HG02678 (cell line): Measurements from ENCODE around the gene HECTD1.
"Not testable (repeated sequence)": the region's sequence is repeated elsewhere in the genome, so short reads cannot be mapped to it uniquely, and the experiment has no call there.

Experiments
- ATAC-seq: cut with Tn5 transposase; IDR thresholded peaks from one replicate; pipeline ENCODE4 v1.9.1; 2021; ENCODE audit warnings: mild to moderate bottlenecking, moderate library complexity; ENCODE audit not compliant: unreplicated experiment

Gene HECTD1

DNA sequence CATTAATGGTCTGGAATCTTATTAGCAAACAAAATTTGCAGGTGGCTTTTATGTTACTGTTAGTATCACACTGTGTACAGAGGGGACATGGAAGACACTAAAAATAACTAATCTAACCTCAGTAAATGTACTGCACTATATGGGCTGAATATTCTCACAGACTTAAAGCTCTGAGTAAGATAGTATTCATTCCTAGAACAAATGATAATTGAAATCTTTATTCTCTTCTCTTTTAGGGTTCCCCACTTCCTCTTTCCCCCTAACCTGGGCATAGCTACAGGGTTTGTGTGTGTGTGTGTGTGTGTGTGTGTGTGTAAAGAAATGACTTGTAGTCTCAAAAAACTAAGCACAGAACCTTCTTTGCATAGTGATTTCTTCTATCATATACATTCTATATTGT is 21.4 kb upstream of the HECTD1 start:
- ATAC-seq, result peak; percentile 77

DNA sequence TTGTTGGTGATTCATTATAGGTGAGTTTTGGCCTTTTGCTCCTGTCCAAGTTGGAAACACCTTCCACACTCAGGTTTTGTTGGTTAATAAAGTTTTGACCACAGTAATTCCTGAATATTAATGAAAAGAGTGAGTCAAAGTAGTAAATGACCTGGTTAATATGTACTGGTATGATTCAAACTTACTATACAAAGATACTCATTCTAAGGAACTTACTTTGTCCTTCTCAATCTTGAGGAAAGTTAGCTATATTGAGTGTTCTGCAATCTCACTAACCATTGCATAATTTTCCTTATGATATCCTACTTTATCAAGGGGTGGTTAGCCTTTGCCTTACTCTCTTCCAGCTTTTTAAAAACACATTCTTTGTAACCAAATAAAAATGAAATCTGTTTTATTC is 20.9 kb upstream of the HECTD1 start:
- no peak for ATAC-seq

DNA sequence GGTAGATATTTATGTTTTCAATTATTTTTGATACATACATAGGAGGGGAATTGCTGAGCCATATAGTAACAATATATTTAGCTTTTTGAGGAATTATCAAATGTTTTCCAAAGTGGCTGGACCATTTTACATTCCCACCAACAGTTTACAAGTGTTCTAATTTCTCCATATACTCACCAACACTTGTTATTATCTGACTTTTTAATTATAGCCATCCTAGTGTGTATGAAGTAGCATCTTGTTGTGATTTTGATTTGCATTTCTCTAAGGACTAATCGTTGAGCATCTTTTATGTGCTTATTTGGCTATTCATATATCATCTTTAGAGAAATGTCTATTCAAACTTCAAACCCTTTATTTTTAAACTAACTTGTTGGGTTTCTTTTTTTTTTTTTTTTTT is 17.2 kb upstream of the HECTD1 start:
- no peak for ATAC-seq

DNA sequence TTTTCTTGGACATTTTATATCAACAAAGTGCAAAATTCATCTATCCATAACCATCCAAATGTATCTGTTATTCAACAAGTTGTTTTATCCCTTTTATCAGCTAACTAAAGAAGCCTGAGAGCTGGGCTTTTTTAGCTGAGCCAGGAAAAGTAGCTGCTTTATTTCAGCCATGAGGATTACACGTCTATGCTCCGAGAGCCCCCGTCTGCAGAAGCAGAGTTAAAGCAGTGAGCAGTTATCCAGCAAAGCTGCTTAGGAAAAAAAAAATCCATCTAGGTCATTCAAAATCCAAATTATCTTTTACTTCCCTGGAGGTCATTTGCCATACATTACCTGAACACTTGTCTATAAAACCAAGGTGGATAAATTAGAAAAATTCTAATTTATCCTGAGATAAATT is 15.7 kb upstream of the HECTD1 start:
- no peak for ATAC-seq

DNA sequence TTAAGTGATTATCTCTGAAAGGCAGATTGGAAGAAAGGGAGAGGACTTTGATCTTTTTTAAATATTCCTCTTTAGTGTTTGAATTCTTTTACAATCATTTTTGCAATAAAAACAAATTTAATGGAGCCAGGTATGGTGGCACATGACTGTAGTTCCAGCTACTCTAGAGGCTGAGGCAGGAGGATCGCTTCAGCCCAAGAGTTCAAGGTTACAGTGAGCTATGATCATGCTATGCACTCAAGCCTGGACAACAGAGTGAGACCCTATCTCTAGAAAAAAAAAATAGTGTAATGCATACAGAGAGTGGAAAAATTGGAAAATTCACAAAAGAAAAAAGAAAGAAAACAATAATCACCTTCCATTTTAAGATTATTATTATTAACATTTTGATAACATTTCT is 15.2 kb upstream of the HECTD1 start:
- ATAC-seq, result no peak

DNA sequence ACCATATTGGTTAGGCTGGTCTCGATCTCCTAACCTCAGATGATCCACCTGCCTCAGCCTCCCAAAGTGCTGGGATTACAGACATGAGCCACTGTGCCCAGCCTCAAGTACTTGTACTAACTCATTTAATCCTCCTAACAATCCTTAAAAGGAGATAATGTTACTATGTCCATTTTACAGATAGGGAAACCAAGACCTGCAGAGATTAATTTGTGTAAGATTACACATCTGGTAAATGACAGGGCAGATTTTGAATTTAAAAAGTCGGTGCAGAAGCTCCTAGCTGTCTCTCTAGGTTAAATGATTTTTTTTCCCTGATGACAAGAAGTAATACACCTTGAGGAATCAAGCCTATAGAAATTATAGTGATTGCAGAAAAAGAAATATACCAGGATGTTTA is 13.7 kb upstream of the HECTD1 start:
- ATAC-seq, result no peak

DNA sequence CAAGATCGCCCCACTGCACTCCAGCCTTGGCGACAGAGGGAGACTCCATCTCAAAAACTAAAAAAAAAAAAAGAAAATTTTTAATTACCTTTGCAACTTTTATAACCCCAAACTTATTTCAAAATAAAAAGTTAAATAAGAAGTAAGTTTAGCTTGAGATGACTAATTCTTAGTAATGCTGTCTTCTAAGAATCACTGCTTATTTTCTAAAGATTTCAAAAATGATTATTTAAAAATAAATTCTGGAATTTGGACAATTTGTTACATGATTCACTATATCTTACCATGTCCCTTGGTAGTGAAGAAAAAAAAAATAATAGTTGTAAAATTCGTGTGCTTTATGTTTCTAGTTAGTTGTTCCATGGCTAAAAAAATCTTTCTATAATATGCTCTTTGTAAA is 11.6 kb upstream of the HECTD1 start:
- ATAC-seq, result no peak

DNA sequence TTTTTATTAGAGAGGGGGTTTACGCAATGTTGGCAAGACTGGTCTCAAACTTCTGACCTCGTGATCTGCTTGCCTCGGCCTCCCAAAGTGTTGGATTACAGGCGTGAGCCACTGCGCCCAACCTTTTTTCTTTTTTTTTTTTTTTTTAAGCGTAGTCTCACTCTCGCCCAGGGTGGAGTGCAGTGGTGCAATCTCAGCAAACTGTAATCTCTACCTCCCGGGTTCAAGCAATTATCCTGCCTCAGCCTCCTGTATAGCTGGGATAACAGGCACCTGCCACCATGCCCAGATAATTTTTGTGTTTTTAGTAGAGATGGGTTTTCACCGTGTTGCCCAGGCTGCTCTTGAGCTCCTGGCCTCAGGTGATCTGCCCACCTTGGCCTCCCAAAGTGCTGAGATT is 8.8 kb upstream of the HECTD1 start:
- ATAC-seq, result no peak

DNA sequence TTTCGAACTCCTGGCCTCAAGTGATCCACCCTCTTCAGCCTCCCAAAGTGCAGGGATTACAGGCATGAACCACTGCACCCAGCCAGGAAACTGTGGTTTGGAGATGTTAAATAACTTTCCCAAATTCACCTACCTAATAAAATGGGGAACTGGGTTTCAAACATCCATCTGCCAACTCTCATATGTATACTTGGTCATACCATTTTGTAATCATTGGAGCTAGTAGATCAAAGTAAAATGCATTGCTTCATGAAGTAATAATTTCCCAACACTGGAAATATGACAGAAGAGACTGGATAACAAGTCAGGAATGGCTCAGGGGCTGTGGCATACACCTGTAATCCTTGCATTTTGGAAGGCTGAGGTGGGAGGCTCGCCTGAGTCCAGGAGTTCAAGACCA is 5.3 kb upstream of the HECTD1 start:
- no peak for ATAC-seq

DNA sequence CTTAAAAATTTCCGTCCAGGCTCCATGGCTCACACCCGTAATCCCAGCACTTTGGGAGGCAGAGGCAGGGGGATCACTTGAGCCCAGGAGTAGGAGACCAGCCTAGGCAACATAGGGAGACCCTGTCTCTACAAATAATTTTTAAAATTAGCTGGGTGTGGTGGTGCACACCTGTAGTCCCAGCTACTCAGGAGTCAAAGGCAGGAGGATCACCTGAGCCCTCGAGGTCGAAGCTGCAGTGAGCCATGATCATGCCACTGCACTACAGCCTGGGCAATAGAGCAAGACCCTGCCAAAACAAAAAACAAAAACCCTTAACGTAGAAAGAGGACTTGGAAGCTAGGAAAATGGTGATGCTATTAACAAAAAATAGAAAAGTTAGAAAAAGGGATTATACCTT is 2.0 kb upstream of the HECTD1 start:
- ATAC-seq, result no peak

DNA sequence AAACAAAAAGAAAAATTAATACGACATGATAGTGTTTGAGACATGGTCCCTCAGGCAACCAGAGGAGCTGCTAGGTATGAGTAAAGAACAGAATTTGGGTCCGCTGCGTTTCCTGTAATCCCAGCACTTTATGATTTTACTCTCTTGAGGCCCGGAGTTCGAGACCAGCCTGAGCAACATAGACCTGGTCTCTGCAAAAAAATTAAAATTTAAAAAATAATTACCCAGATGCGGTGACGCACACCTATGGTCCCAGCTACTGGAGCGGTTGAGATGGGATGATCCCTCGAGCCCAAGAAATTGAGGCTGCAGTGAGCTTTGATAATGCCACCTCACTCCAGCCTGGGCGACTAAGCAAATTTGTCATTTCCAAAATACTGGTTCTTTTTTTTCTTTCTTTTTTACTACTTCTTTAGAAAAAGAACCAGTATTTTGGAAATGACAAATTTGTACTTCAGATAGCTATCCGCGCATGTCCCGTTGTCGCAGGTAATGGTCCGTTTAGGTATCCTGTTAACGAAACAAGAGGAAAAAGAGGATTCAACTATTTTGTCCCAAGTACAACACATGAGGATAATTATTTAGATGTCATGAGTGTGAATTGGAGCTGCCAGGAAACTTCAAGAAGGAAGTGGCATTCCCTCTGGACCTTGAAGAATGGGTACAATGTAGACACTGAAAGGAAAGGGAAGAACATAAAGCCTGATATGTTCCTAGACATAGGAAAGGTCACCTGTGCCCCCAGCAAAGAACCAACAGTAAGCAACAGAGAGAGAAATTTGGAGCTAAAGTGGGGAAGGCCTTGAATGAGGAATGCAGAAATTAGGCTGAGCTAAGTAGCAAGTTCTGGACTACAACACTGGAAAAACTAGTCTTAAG is 1.2 kb upstream of the HECTD1 start:
- no peak for ATAC-seq

DNA sequence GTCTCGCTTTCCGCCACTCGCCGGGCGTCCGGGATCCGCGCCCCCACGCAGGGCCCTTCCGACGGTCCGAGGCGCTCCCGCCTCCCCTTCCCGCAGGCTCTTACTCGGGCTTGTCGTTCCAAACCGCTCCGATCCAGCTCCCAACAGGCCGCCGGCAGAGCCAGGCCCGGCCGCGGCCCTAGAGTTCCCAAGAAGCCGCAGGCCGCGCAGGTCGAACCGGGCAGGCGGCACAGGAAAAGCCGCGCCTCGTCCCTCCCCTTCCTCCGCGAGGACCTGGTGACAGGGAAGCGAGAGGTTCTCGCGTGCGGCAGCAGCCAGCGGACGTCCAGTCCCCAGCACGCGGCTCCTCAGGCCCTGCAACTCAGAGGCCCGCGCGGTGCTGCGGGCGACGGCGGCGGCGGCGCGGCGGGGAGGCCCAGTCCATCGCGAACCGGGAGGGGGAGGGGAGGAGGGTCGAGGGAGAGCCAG is 272 bp downstream of the HECTD1 start:
- ATAC-seq, result peak; percentile 36

DNA sequence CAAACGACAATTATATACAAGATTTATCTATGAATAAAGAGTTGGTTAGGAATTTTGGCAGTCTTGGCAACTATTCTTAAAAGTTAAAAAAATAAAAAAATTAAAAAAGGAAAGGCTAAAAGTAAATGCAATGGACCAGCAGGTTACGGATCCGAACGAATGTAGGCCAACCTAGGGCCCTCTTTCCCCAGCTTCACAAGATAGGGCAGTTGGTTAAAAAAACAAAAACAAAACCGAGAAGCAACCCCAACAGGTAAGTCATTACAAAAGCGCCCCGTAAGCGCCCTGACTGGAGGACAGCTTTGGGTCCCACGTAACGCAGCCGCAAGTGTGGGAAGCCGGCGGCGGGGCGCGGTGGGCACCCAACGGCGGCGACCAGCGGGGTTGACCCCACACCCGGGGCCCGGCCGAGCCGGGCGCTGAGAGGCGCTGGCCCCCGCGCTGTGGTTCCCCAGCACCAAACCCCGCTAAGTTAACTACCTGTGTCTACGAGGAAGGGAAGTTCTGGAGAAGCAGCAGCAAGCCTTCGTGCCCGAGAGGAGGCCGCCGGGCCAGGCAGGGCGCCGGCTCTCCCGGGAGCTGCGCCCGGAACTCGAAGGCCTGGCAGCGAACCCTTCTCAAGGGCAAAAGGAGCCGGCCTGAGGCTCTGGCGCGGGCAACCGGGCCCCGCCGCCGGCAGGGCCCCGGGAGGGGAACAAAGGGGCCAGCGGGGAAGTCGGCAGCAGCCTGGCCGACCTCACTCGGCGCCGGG is 882 bp downstream of the HECTD1 start:
- peak; percentile 15 for ATAC-seq

DNA sequence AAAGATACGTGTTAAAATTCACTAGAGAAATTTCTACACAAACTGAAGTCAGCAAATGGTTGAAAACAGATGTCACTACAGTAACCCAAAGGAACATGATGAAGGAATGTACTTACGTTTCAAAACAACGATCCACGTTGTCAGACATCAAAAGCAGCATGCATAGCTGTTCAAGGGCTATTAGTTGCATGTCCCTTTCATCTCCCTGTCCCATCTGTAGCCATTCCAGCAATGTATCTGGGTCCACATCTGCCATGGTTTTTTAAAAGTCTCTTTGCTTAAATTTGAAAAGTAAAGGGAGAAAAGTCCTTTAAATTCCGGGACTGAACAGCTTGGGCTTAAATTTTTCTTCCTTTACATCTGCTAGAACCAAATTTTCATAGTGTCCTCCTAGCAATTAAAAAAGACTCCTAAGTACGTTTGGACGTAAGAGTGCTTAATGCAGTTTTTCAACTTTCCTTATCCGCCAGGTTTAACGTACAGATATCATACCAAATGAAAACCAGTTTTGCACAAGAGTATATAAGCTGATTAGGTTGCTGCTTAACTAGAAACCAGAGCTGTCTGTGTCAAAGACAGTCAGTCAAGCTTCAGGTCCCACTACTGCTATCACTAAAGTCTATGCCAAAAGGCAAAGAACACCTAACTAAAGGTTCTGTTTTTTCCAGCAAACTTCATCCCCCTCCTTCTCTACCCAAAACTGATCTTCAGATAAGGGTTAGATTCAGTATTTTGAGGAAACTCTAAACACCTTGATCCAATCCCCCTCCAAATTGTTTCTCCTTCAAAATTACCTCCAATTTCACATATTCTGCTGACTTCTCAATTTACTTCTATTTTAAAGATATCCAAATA is 1.7 kb downstream of the HECTD1 start:
- ATAC-seq, result no peak

DNA sequence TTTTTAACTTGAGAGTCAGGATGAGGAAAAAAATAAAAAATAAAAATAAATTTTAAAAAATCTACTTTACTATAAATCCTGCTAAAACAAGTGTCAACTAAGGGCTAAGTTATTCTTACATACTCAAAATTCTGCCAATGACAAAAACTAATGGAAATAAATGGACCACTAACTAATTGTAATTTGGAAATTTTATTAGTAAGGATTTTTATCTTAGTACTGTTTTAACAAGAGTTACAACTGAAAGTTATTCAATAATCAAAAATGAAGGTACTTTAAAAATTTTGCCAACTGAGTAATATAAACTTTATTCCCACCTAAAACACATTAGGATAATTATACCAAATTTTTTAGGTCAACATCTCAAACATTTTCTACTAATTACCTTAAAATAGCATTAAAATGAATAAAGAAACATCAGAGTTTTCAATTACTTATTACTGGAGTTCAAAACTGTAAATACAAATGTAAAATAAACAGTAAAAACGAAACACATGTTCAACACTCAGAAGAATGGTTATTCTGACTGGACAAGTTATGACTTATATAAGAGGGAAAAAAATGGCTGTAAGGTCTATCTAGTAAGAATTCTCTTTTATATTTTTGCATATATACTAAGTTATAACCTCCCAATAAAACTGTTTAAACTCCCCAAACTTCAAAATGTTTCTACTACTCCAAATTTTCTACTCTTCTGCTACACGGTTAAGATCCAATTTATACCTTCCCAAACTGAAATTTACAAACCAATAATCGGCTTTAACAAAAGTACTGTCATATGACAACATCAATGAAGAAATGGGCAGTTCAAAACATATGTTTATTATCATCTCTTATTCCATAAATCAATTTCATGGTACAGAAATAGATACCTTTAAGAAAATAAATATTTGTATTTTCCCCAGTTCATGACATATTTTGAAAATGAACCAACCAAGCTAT is 2.7 kb downstream of the HECTD1 start:
- ATAC-seq, result no peak

DNA sequence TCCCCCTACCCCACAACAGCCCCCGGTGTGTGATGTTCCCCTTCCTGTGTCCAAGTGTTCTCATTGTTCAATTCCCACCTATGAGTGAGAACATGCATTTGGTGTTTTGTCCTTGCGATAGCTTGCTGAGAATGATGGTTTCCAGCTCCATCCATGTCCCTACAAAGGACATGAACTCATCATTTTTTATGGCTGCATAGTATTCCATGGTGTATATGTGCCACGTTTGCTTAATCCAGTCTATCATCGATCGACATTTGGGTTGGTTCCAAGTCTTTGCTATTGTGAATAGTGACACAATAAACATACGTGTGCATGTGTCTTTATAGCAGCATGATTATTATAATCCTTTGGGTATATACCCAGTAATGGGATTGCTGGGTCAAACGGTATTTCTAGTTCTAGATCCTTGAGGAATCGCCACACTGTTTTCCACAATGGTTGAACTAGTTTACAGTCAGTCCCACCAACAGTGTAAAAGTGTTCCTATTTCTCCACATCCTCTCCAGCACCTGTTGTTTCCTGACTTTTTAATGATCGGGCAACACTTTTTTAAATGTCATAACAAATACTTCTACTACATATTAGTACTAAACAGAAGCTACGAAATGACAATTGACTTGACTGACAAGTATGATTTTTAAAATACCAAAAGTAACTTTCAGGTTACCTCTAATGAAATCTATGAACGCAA is 3.5 kb downstream of the HECTD1 start:
- ATAC-seq, result not testable (repeated sequence)

DNA sequence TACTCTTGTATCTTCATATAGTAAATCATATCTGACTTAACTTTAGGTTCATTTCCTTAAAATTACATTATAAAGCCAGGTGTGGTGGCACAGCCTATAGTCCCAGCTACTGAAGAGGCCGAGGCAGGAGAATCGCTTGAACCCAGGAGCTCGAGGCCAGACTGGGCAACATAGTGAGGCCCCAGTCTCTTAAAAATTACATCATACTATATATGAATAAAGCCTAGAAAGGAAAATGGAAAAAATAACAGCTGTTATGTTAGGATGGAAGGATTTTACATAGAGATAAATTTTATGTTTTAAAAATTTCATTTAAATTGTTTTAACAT is 4.2 kb downstream of the HECTD1 start:
- no peak for ATAC-seq

DNA sequence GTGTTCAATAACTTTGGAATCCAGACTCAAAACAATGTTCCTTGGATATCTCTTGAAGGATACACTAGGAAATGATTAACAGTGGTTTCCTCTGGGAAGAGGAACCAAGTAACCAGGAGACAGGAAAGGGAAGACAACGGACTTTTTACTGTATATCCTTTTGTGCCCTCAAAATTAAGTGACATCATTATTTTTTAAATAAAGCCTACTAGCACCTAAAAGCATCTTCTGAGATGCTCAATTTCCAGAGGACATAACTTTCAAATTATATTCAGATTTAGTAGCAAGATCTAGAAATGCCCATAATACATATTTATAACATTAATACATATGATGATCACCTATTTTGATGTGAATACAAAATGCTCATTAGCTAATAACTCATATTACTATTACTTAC is 6.5 kb downstream of the HECTD1 start:
- ATAC-seq, result no peak

DNA sequence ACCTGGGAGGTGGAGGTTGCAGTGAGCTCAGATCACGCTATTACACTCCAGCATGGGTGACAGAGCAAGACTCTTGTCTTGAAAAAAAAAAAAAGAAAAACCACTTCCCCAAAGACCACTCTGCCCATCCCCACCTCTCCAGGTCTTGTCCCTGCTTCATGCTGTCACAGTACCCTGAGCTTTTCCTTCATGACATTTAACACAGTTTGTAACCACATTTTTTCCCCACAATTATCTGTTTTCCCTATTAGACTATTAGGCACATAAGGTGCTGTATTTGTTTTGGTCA is 6.9 kb downstream of the HECTD1 start:
- no peak for ATAC-seq

DNA sequence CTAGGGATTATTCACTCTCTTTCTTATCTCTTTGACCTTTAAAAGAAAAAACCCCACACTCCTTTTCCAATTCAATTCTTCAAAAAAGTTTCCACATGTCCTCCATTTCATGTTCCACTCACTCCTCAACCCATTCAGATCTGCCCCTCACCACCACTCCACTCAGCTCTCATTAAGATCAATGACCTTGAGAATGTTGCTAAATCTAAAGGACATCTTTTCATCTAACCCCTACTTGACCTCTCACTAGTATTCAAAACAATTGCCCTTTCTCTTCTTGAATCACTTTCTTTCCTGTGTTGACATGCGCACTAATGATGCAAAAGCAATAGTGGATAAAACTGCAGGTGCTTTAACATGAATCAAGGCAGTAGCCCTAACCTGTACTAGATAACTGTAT is 9.9 kb downstream of the HECTD1 start:
- no peak for ATAC-seq
